ENCODE measurements around the gene LMNTD1.

DNA sequence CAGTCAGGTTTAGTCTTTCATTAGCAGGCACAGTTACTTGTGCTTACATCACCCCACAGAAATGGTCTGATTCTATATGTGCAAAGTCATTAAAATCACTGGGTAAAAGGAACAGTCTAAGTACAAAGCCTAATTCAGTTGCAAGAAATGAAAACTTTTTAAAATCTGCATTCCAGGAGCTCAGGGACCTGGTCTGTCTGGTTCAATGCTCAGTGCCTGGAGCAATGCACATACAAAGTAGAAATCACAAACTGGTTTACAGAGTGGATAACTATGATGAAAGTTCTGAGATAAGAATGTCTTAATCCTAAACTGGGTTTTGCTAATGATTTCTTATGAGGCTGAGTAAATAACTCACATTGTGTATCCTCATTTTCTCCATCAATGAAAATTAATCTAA, 28.7 kb downstream of the LMNTD1 start:
- TF ChIP-seq, protein P1, sequence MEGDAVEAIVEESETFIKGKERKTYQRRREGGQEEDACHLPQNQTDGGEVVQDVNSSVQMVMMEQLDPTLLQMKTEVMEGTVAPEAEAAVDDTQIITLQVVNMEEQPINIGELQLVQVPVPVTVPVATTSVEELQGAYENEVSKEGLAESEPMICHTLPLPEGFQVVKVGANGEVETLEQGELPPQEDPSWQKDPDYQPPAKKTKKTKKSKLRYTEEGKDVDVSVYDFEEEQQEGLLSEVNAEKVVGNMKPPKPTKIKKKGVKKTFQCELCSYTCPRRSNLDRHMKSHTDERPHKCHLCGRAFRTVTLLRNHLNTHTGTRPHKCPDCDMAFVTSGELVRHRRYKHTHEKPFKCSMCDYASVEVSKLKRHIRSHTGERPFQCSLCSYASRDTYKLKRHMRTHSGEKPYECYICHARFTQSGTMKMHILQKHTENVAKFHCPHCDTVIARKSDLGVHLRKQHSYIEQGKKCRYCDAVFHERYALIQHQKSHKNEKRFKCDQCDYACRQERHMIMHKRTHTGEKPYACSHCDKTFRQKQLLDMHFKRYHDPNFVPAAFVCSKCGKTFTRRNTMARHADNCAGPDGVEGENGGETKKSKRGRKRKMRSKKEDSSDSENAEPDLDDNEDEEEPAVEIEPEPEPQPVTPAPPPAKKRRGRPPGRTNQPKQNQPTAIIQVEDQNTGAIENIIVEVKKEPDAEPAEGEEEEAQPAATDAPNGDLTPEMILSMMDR (IDR thresholded peaks at IDR 0.05) = no peak
- TF ChIP-seq POLR2A (IDR thresholded peaks at IDR 0.05) (no peak), EP300 (IDR thresholded peaks at IDR 0.05) (no peak)
